ENCODE data around the gene TSPAN11. TPM values are rescaled to one million over a fixed set of nuclear protein-coding genes. Genes with fewer than 3 reads are reported as not detected.

The TSPAN11 gene
- total and polyA plus RNA-seq, 9 donors, result 0.33 to 2.8 (median 1.5) TPM

- WGBS, 3 donors, result 82 to 89% (median 87%) methylated on average over 3 of the region's 3 CpGs
- intact Hi-C loops (cut with DNase I), result no loop called here
Observed at GRCh38 chr12:30932881-30933280, 6.3 kb downstream of the TSPAN11 start.

GRCh38 chr12:30934811-30935210, 8.3 kb downstream of the TSPAN11 start:
- 96 to 98% (median 97%) methylated on average over 2 of the region's 2 CpGs for WGBS, 3 donors
- no peaks in the 10 kb centered on the region for H3K4me1 ChIP-seq (ENCODE audit: insufficient read depth)
- no peak overlapping the region for H3K4me3 ChIP-seq
- no peak for DNase-seq
- H3K27ac ChIP-seq, result no peak overlapping the region
- no peaks in the 10 kb centered on the region for H3K36me3 ChIP-seq
- TF ChIP-seq EP300 (IDR thresholded peaks at IDR 0.05) (no peak), CTCF (IDR thresholded peaks at IDR 0.05) (no peak), POLR2A (IDR thresholded peaks at IDR 0.05) (no peak)
- H3K27me3 ChIP-seq, result no peaks in the 10 kb centered on the region
- H3K9me3 ChIP-seq, result no peaks in the 10 kb centered on the region
- intact Hi-C loops (cut with DNase I), result no loop called here

More at GRCh38 chr12:30932881-30933280, 6.3 kb downstream of the TSPAN11 start:
- no peaks in the 10 kb centered on the region for H3K27me3 ChIP-seq
- DNase-seq, result no peak
- no peaks in the 10 kb centered on the region for H3K9me3 ChIP-seq
- no peaks in the 10 kb centered on the region for H3K36me3 ChIP-seq
- H3K4me1 ChIP-seq (ENCODE audit: insufficient read depth), result no peaks in the 10 kb centered on the region
- TF ChIP-seq EP300 (IDR thresholded peaks at IDR 0.05), result no peak
- no peak for TF ChIP-seq CTCF (IDR thresholded peaks at IDR 0.05)
- TF ChIP-seq POLR2A (IDR thresholded peaks at IDR 0.05), result no peak
- H3K4me3 ChIP-seq, result no peak overlapping the region
- H3K27ac ChIP-seq, result no peak overlapping the region

GRCh38 chr12:30936036-30936435, 9.5 kb downstream of the TSPAN11 start:
- Histone ChIP-seq H3K27me3 (no peaks in the 10 kb centered on the region), H3K9me3 (no peaks in the 10 kb centered on the region), H3K36me3 (no peaks in the 10 kb centered on the region), H3K4me1 (ENCODE audit: insufficient read depth) (no peaks in the 10 kb centered on the region), H3K27ac (no peak overlapping the region), H3K4me3 (no peak overlapping the region)
- no peak for DNase-seq
- WGBS, 3 donors, result 14 to 27% (median 25%) methylated on average over 2 of the region's 2 CpGs
- TF ChIP-seq EP300 (IDR thresholded peaks at IDR 0.05) (no peak), CTCF (IDR thresholded peaks at IDR 0.05) (no peak), POLR2A (IDR thresholded peaks at IDR 0.05) (no peak)
- intact Hi-C loops (cut with DNase I), result no loop called here

GRCh38 chr12:30939234-30939633, 12.7 kb downstream of the TSPAN11 start:
- DNase-seq, result no peak
- no peaks in the 10 kb centered on the region for H3K27me3 ChIP-seq
- 31 to 56% (median 38%) methylated on average over 4 of the region's 4 CpGs for WGBS, 3 donors
- no peak overlapping the region for H3K4me3 ChIP-seq
- H3K36me3 ChIP-seq, result no peaks in the 10 kb centered on the region
- no peaks in the 10 kb centered on the region for H3K4me1 ChIP-seq (ENCODE audit: insufficient read depth)
- TF ChIP-seq CTCF (IDR thresholded peaks at IDR 0.05) (no peak), POLR2A (IDR thresholded peaks at IDR 0.05) (no peak), EP300 (IDR thresholded peaks at IDR 0.05) (no peak)
- H3K27ac ChIP-seq, result no peak overlapping the region
- H3K9me3 ChIP-seq, result no peaks in the 10 kb centered on the region
- intact Hi-C loops (cut with DNase I), result no loop called here

Measured in ovary (tissue), 9 donors.